ENCODE measurements around the gene CERS6.

Gene CERS6

GRCh38 chr2:168543037-168543436, 87.0 kb downstream of the CERS6 start:
- TF ChIP-seq CTCF (IDR thresholded peaks at IDR 0.05): no peak
- Histone ChIP-seq H2AFZ (no peak overlapping the region), H3K36me3 (ENCODE audit: control insufficient read depth, insufficient read depth, low read length) (no peaks in the 10 kb centered on the region), H3K27me3 (ENCODE audit: control insufficient read depth, insufficient read depth, low read length) (no peaks in the 10 kb centered on the region), H3K27ac (no peak overlapping the region), H3K9ac (no peak overlapping the region), H3K4me3 (ENCODE audit: low read depth, low read length) (no peak overlapping the region), H3K9me3 (ENCODE audit: control insufficient read depth, low read length) (no peaks in the 10 kb centered on the region), H3K4me1 (no peaks in the 10 kb centered on the region), H3K79me2 (peaks cover 9% of the 10 kb centered on the region), H3K4me2 (ENCODE audit: low read length) (no peak overlapping the region)

GRCh38 chr2:168543935-168544334, 87.9 kb downstream of the CERS6 start:
- Histone ChIP-seq H3K27me3 (ENCODE audit: control insufficient read depth, insufficient read depth, low read length) (no peaks in the 10 kb centered on the region), H3K4me1 (no peaks in the 10 kb centered on the region), H3K4me2 (ENCODE audit: low read length) (no peak overlapping the region), H2AFZ (no peak overlapping the region), H3K9me3 (ENCODE audit: control insufficient read depth, low read length) (no peaks in the 10 kb centered on the region), H3K27ac (no peak overlapping the region), H3K9ac (no peak overlapping the region), H3K79me2 (peaks cover 9% of the 10 kb centered on the region), H3K36me3 (ENCODE audit: control insufficient read depth, insufficient read depth, low read length) (no peaks in the 10 kb centered on the region), H3K4me3 (ENCODE audit: low read depth, low read length) (no peak overlapping the region)
- no peak for TF ChIP-seq CTCF (IDR thresholded peaks at IDR 0.05)

- Histone ChIP-seq H3K9ac (no peak overlapping the region), H2AFZ (no peak overlapping the region), H3K4me2 (ENCODE audit: low read length) (no peak overlapping the region), H3K4me1 (no peaks in the 10 kb centered on the region), H3K4me3 (ENCODE audit: low read depth, low read length) (no peak overlapping the region), H3K27ac (no peak overlapping the region), H3K9me3 (ENCODE audit: control insufficient read depth, low read length) (no peaks in the 10 kb centered on the region), H3K36me3 (ENCODE audit: control insufficient read depth, insufficient read depth, low read length) (no peaks in the 10 kb centered on the region), H3K79me2 (peaks cover 1% of the 10 kb centered on the region), H3K27me3 (ENCODE audit: control insufficient read depth, insufficient read depth, low read length) (no peaks in the 10 kb centered on the region)
- no peak for TF ChIP-seq CTCF (IDR thresholded peaks at IDR 0.05)
Measured at GRCh38 chr2:168545439-168546082, 89.5 kb downstream of the CERS6 start.

GRCh38 chr2:168550670-168551069, 94.6 kb downstream of the CERS6 start:
- Histone ChIP-seq H3K4me2 (ENCODE audit: low read length) (no peak overlapping the region), H3K9ac (no peak overlapping the region), H3K27me3 (ENCODE audit: control insufficient read depth, insufficient read depth, low read length) (no peaks in the 10 kb centered on the region), H3K9me3 (ENCODE audit: control insufficient read depth, low read length) (no peaks in the 10 kb centered on the region), H2AFZ (no peak overlapping the region), H3K27ac (no peak overlapping the region), H3K79me2 (no peaks in the 10 kb centered on the region), H3K4me1 (no peaks in the 10 kb centered on the region), H3K4me3 (ENCODE audit: low read depth, low read length) (no peak overlapping the region), H3K36me3 (ENCODE audit: control insufficient read depth, insufficient read depth, low read length) (no peaks in the 10 kb centered on the region)
- TF ChIP-seq CTCF (IDR thresholded peaks at IDR 0.05): no peak

DNA sequence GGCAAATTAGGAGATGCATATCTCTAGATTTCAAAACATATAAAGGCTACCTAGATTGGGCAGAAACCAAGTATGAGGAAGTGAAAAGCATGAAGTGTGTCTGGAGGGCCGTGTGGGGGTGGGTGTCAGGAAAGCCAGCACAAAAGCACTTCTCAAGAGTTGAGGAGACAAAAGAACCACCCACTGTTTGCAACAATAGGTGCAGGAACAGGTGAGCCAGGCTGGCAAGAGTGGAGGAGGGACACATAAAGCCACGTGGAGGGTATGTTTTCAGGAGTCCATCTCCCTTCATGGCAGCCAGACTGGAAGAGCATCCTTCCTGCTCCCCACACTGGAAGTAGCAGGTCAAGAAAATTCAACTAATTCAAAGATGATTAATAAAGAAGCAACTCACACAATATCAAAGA, 96.4 kb downstream of the CERS6 start:
- Histone ChIP-seq H3K9me3 (ENCODE audit: control insufficient read depth, low read length) (no peaks in the 10 kb centered on the region), H3K4me1 (no peaks in the 10 kb centered on the region), H2AFZ (no peak overlapping the region), H3K4me3 (ENCODE audit: low read depth, low read length) (no peak overlapping the region), H3K36me3 (ENCODE audit: control insufficient read depth, insufficient read depth, low read length) (no peaks in the 10 kb centered on the region), H3K79me2 (no peaks in the 10 kb centered on the region), H3K4me2 (ENCODE audit: low read length) (no peak overlapping the region), H3K9ac (no peak overlapping the region), H3K27me3 (ENCODE audit: control insufficient read depth, insufficient read depth, low read length) (no peaks in the 10 kb centered on the region), H3K27ac (no peak overlapping the region)
- no peak for TF ChIP-seq CTCF (IDR thresholded peaks at IDR 0.05)

Measured in parathyroid adenoma (tissue), 2 donors.